Raji (cell line): ENCODE results near the gene BCL2L13.

Experiments used
- POLR2A ChIP-seq: IDR thresholded peaks from 2 replicates; pipeline ENCODE4 v1.6.1; 2011; ENCODE audit warnings: low read depth, low read length, control low read depth; ENCODE audit not compliant: insufficient read depth

BCL2L13 gene

DNA sequence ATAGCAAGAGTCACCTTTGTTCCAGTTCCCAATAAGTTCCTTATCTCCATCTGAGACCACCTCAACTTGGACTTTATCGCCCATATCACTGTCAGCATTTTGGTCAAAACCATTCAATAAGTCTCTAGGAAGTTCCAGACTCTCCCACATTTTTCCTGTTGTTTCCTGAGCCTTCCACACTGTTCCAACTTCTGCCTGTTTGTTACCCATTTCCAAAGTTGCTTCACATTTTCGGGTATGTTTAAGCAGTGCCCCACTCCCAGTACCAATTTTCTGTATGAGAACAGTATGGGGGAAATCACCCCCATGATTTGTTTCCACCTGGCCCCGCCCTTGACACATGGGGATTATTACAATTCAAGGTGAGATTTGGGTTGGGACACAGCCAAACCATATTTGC lies 26.7 kb downstream of the BCL2L13 start:
- no peak for TF ChIP-seq POLR2A

DNA sequence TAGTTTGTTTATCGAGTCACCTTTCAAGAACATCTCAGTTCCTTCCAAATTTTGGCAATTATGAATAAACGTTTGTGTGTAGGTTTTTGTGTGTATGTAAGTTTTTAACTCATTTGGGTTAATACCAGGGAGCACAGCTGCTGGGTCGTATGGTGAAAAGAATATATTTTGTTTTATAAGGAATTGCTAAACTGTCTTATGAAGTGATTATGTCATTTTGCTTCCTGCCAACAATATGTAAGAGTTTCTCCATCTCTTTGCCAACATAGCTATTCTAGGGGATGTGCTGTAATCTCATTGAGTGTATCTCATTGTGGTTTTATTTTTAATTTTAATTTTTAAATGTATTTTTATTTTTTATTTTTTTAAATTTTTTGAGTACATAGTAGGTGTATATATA lies 27.3 kb downstream of the BCL2L13 start:
- TF ChIP-seq POLR2A: no peak

DNA sequence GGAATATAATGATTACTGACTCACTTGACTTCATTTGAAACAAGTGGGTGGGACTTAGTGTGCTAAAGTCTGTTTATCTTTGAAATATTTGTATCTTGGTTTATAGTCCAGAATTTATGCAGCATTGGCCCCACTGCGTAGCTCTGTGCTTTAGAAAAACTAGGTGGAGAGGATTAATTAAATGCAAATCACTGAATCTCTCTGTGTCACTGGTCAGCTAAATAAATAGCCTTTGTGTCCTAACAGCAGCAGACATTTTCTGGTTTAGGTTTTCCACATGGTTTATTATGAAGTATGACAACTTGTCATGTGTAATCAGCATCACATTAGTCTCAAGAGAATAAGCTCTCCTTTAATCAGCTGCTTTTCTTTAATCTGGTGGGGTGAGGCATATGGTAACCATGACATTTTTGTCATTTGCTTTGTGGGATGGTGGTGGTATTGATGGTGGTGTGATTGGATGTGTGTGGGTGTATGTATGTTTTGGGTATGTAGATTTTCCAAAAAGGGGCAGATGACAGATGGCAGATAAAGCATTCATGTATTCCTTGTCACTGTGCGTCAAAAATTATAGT lies 33.9 kb downstream of the BCL2L13 start:
- no peak for TF ChIP-seq POLR2A

DNA sequence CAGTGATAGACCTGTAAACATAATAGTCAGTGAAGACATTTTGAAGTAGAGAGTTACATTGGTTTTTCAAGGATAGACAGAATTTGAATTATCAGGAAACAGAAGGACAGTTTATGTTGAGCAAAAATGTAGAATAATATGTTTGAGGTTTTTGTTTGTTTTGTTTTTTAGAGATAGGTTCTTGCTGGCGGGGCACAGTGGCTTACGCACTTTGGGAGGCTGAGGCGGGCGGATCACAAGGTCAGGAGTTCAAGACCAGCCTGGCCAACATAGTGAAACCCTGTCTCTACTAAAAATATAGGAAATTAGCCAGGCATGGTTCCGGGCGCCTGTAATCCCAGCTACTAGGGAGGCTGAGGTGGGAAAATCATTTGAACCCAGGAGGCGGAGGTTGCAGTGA lies 35.6 kb downstream of the BCL2L13 start:
- TF ChIP-seq POLR2A: no peak

DNA sequence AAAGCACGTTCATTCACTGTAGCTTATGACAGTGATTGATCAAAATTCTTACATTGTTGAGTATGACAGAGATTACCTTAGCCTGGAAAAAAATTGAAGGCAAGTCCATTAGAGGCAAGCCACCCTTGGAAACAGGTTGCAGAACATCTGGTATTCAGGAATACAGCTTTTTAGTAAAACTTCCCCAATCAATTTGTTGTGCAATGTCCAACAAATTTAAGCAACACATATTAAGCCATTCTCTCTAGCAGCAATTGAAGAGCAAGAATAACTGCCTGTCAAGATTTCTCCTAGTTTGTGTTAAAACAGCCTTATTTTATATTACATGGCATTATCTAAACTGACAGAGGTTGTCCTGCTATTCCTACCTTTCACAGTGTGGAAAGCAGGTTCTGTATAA lies 37.0 kb downstream of the BCL2L13 start:
- TF ChIP-seq POLR2A: no peak

DNA sequence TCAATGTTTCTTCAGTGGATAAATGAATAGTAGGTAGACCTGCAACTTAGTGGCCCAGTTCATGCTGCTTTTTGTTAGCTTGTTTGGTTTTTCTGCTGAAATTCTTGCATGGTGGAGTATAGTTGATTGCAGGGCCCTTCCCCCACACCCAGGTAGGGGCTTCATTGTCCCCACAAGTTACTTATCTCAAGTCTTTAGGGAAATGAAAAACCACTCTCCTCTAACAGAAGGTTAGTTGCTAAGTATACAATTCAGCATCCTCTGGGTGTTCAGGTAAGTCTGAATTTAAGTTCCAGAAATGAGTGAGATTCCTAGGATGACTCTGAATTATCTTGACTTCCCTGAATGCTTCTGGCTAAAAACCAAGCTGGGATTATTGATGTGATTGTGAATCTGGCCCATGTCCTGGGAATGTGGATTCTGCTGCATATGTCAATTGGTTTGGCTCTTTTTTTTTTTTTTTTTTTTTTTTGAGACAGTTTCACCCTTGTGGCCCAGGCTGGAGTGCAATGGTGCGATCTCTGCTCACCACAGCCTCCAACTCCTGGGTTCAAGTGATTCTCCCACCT lies 40.3 kb downstream of the BCL2L13 start:
- no peak for TF ChIP-seq POLR2A

DNA sequence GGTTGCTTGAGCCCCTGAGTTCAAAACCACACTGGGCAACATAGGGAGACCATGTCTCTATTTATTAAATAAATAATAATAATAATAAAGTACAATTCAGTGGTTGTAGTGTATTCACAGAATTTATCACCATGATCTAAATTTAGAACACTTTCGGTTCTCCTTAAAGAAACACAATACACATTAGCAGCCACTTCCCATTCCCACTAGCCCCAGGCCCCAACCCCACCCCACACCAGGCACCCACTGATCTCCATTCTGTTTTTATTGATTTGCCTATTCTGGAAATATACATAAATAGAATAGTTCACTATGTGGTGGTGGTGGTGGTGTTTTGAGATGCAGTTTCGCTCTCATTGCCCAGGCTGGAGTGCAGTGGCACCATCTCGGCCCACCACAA lies 45.7 kb downstream of the BCL2L13 start:
- no peak for TF ChIP-seq POLR2A

DNA sequence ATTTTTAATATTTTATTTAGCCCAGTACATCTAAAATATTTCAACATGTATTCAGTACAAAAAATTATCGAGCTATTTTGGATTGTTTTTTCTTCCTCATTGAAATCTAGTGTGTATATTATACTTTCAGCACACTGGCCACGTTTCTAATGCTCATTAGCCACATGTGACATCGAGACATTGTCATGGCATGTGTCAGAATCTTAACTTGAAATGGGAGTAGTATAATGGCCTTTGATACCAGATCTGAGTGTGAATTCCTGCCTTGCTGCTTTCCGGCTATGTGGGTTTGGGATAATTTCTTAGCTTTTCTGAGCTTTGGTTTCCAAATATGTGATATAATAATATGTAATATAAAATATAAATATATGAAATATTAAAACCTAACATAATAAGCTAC lies 54.3 kb downstream of the BCL2L13 start:
- no peak for TF ChIP-seq POLR2A

DNA sequence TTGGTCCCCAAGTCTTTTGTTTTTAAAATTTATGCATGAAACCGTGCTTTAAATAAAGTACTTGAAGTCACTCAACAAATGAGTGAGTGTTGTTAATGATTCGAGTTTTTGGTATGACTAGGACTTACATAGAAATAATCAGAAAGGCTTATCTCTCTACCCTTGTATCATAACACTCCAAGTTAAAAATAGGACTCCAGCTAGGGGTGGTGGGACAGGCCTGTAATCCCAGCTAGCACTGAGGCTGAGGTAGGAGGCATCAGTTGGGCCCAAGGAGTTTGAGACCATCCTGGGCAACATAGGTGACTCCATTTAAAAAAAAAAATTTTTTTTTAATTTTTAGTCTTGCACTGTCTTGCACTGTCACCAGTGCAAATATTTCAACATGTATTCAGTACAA lies 55.6 kb downstream of the BCL2L13 start:
- no peak for TF ChIP-seq POLR2A

DNA sequence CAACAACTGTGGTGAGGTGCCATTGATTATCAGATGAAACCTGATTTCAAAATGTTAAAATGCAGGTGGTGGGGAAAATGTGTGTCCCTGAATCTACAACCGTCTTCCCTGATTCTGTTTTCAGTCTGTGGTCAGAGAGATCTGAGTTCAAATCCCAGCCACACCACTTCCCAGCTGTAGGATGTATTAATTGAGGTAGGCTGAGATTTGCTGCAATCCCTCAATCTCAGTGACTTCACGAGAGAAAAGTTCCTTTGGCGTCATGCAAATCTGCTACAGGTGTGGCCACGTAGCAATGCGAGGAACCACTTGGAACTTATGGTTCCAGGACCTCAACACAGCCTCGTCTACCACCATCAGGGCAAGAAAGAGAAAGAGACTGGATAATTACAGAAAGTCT lies 56.2 kb downstream of the BCL2L13 start:
- TF ChIP-seq POLR2A: no peak

DNA sequence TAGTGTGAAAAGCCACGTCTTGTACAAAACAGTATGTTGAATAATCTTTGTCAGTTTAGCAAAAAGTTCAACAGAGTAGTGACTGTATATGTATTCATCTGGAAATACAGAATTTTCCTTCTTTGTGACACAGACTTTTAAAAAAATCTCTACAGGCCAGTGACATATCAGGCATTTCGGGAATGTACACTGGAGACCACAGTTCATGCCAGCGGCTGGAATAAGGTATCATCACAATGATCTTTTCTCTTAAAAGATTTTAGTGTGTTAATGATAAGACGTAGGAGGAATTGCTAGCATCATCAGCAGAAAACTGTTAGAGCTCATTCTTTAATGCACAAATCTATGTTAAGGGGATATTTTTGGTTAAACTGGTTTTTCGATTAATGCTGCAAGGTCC lies 57.4 kb downstream of the BCL2L13 start:
- no peak for TF ChIP-seq POLR2A

DNA sequence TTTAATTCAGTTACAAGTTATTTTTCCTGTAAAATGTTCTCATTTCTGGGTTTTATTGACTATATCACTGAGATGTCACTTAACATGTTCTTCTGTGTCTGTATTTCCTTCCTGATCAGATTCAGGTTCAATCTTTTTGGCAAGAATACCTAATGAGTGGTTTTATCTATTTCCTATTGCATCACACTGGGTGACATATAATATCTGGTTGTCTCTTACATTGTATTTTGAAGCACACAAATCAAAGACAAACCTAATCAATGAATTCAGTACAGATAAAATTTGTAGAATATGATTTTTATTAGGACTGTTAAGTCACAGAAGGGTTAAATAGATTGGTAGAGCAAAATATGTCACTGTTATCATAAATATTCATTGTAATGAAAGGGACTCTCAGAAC lies 60.4 kb downstream of the BCL2L13 start:
- TF ChIP-seq POLR2A: no peak

DNA sequence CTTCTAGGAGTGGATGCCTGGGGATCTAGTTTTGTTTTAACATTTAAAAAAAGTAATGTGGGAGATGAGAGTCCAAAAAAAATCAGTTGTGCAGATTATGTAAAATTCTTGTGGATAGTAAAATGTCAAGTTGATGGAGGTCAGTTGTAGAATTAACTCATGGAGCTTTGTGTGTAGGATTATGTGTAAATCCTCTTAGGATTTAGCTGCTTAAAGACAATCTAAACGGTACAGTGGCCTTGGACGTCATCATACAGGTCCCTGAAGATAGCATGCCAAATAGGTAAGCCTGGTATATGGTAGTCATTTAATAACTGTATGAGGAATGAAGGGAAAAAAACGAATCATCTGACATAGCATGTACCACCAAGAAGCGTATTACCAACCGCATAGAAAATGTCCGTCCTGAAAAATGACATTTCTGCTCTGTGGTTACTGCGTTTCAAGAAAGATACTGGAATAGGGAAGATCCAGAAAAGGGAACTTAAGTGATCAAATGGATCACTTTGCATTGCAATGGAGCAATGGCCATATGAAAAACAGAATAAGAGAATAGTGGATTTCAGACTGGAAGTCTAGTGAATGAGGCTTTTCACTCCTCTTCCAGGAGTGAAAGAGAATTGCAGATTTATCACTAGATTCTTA lies 61.3 kb downstream of the BCL2L13 start:
- no peak for TF ChIP-seq POLR2A

DNA sequence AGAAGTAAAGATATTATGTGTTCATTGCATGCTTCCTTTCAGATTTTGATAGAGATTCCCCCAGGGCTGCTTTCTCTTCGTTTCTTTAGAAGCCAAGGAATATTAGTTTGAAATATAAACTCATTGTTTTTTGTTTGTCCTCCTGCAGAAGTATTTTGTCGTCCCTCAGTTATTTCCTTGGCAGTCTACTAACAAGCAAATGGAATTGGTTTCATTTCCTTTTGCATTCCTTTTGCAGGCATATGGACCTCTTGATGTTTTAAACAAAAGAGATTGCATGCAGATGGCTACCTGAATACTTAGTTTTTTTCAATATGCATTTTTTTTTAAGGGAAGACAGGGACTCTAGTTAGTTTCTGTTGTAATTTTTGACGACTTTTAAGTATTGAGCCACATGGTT lies 62.2 kb downstream of the BCL2L13 start:
- no peak for TF ChIP-seq POLR2A

DNA sequence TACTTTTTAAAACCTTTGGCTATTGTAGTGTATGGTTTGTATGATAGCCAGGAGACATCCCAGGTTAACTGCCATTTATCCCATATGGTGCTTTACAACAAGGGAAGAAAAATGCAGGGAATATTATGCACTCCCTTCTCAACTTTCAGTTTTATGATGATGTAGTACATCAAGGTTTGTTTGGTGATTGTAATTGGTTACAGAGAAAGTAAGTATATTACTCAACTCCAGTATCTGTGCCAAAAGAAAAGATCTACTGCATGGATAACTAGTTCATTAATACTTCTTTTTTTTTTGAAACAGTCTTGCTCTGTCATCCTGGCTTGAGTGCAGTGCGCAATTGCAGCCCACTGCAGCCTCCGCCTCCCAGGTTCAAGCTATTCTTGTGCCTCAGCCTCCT lies 65.3 kb downstream of the BCL2L13 start:
- no peak for TF ChIP-seq POLR2A

DNA sequence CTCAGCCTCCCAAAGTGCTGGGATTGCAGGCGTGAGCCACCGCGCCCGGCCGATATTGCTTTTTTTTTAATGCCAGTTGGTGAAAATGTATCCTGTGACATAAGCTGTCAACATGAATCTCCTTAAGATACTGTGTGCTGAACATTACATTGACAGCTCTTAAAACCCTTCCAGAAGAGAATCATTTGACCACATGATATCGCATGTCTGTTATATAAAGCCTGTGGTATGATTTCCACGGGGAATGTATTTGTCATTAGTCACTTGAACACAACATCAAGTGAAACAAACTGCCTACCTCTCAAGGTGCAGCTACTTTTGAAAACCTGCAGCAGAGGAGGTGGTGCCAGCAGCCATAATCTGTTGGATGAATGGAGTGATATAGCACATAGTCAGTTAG lies 67.0 kb downstream of the BCL2L13 start:
- TF ChIP-seq POLR2A: no peak
